ENCODE data around the gene BTNL8. TPM values are rescaled to one million over a fixed set of nuclear protein-coding genes. Genes with fewer than 3 reads are reported as not detected.

BTNL8 gene
- total and polyA plus RNA-seq, 2 experiments from 2014 or later, result 9.8 to 19.1 TPM

DNA sequence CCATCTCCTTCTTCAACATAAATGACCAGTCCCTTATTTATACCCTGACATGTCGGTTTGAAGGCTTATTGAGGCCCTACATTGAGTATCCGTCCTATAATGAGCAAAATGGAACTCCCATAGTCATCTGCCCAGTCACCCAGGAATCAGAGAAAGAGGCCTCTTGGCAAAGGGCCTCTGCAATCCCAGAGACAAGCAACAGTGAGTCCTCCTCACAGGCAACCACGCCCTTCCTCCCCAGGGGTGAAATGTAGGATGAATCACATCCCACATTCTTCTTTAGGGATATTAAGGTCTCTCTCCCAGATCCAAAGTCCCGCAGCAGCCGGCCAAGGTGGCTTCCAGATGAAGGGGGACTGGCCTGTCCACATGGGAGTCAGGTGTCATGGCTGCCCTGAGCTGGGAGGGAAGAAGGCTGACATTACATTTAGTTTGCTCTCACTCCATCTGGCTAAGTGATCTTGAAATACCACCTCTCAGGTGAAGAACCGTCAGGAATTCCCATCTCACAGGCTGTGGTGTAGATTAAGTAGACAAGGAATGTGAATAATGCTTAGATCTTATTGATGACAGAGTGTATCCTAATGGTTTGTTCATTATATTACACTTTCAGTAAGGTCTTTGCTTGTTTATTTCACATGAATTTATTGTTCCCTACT, 51.5 kb downstream of the BTNL8 start:
- Histone ChIP-seq H3K4me3 (no peak overlapping the region), H3K79me2 (no peaks in the 10 kb centered on the region), H3K9me2 (replicated peaks; ENCODE audit: insufficient read depth) (no peaks in the 10 kb centered on the region), H3K27ac (no peak overlapping the region), H3K4me2 (no peak overlapping the region), H3K4me1 (ENCODE audit: insufficient read depth) (no peaks in the 10 kb centered on the region), H3K9me3 (ENCODE audit: low read depth) (no peaks in the 10 kb centered on the region), H3K36me3 (replicated peaks; ENCODE audit: insufficient read depth, low read depth) (no peaks in the 10 kb centered on the region), H3K27me3 (no peaks in the 10 kb centered on the region), H2AFZ (no peak overlapping the region), H4K20me1 (ENCODE audit: insufficient read depth, poor library complexity, severe bottlenecking) (no peaks in the 10 kb centered on the region)
- TF ChIP-seq EZH2 (IDR thresholded peaks at IDR 0.05; ENCODE audit: borderline replicate concordance) (no peak), EZH2phosphoT487 (IDR thresholded peaks at IDR 0.05; ENCODE audit: low read depth, severe bottlenecking, unreplicated experiment) (no peak)
- TF ChIP-seq, protein P1, sequence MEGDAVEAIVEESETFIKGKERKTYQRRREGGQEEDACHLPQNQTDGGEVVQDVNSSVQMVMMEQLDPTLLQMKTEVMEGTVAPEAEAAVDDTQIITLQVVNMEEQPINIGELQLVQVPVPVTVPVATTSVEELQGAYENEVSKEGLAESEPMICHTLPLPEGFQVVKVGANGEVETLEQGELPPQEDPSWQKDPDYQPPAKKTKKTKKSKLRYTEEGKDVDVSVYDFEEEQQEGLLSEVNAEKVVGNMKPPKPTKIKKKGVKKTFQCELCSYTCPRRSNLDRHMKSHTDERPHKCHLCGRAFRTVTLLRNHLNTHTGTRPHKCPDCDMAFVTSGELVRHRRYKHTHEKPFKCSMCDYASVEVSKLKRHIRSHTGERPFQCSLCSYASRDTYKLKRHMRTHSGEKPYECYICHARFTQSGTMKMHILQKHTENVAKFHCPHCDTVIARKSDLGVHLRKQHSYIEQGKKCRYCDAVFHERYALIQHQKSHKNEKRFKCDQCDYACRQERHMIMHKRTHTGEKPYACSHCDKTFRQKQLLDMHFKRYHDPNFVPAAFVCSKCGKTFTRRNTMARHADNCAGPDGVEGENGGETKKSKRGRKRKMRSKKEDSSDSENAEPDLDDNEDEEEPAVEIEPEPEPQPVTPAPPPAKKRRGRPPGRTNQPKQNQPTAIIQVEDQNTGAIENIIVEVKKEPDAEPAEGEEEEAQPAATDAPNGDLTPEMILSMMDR (IDR thresholded peaks at IDR 0.05; ENCODE audit: poor library complexity), result no peak
- 84% methylated on average over 5 of the region's 6 CpGs for WGBS (ENCODE audit: low lambda C conversion rate, missing lambda C conversion rate)
- no peak for DNase-seq (ENCODE audit: low spot score)

DNA sequence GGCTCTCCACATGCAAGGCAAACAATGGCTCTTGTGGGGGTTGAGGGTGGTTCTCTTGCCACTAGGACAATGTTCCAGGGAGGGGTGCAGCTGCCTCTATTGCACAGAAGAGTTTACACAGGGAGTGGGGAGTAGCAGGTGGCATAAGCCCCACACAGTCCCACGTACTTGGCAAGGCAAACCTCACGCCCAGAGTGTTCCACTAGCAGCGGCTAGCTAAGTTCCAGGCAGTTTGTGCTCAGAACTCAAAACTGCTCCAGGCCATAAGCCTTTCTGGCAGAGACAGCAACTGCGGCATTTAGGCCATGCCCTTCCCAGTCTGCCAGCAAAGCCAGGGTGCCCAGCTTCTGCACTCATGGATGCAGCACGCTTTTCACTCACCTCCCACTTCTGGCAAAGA, 60.7 kb downstream of the BTNL8 start:
- no peaks in the 10 kb centered on the region for H3K79me2 ChIP-seq
- no peak overlapping the region for H3K27ac ChIP-seq

DNA sequence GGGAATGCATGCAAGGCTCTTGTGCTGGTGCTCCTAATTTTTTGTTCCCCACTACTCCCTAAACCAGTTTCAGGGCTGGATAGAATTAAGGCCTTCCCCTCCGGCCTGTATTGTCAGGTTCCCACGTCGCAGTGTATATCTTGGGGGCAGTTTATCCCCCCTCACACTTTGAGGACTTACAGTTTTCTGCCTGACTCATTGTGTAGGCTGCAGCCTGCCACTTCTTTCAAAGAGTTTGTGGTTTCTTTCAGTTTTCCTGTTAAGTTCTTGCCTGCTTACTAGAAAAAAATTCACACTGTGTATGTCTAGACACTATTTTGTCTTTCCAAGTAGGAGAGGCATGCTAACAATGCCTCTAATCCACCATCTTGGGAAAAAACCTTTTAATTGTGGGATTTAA, 61.2 kb downstream of the BTNL8 start:
- H3K27ac ChIP-seq, result no peak overlapping the region
- TF ChIP-seq EZH2phosphoT487 (IDR thresholded peaks at IDR 0.05; ENCODE audit: low read depth, severe bottlenecking, unreplicated experiment) (no peak), EZH2 (IDR thresholded peaks at IDR 0.05; ENCODE audit: borderline replicate concordance) (no peak)
- TF ChIP-seq, protein P1 (IDR thresholded peaks at IDR 0.05; ENCODE audit: poor library complexity), result no peak

More for the DNA sequence above, 60.7 kb downstream of the BTNL8 start:
- WGBS (ENCODE audit: low lambda C conversion rate, missing lambda C conversion rate), result 85% methylated on average over 5 of the region's 5 CpGs
- Histone ChIP-seq H2AFZ (no peak overlapping the region), H3K4me2 (no peak overlapping the region), H3K36me3 (replicated peaks; ENCODE audit: insufficient read depth, low read depth) (no peaks in the 10 kb centered on the region), H4K20me1 (ENCODE audit: insufficient read depth, poor library complexity, severe bottlenecking) (no peaks in the 10 kb centered on the region), H3K27me3 (no peaks in the 10 kb centered on the region), H3K4me3 (no peak overlapping the region), H3K9me3 (ENCODE audit: low read depth) (no peaks in the 10 kb centered on the region), H3K9me2 (replicated peaks; ENCODE audit: insufficient read depth) (no peaks in the 10 kb centered on the region), H3K4me1 (ENCODE audit: insufficient read depth) (no peaks in the 10 kb centered on the region)
- TF ChIP-seq, protein P1 (IDR thresholded peaks at IDR 0.05; ENCODE audit: poor library complexity), result no peak
- no peak for TF ChIP-seq EZH2 (IDR thresholded peaks at IDR 0.05; ENCODE audit: borderline replicate concordance)
- TF ChIP-seq EZH2phosphoT487 (IDR thresholded peaks at IDR 0.05; ENCODE audit: low read depth, severe bottlenecking, unreplicated experiment), result no peak
- no peak for DNase-seq (ENCODE audit: low spot score)

More for the DNA sequence above, 61.2 kb downstream of the BTNL8 start:
- Histone ChIP-seq H3K9me3 (ENCODE audit: low read depth) (no peaks in the 10 kb centered on the region), H3K27me3 (no peaks in the 10 kb centered on the region), H3K79me2 (no peaks in the 10 kb centered on the region), H3K36me3 (replicated peaks; ENCODE audit: insufficient read depth, low read depth) (no peaks in the 10 kb centered on the region), H3K4me2 (no peak overlapping the region), H2AFZ (no peak overlapping the region), H3K4me1 (ENCODE audit: insufficient read depth) (no peaks in the 10 kb centered on the region), H3K9me2 (replicated peaks; ENCODE audit: insufficient read depth) (no peaks in the 10 kb centered on the region), H3K4me3 (no peak overlapping the region), H4K20me1 (ENCODE audit: insufficient read depth, poor library complexity, severe bottlenecking) (no peaks in the 10 kb centered on the region)
- 84% methylated on average over 3 of the region's 3 CpGs for WGBS (ENCODE audit: low lambda C conversion rate, missing lambda C conversion rate)
- DNase-seq (ENCODE audit: low spot score), result no peak

All from hepatocyte (in vitro differentiated cells).